Jurkat, Clone E6-1 (cell line): ENCODE data around the gene SALL4. TPM values are rescaled to one million over a fixed set of nuclear protein-coding genes. Genes with fewer than 3 reads are reported as not detected.
"Not testable (repeated sequence)": the region's sequence is repeated elsewhere in the genome, so short reads cannot be mapped to it uniquely, and the experiment has no call there.

ENCODE experiments used
- DNase-seq: peaks from one replicate; pipeline ENCODE4 v3.0.0-alpha.2; 2011; ENCODE audit warnings: low read depth, low spot score
- H3K4me3 ChIP-seq: 2 replicates; pipeline ENCODE4 v1.5.1; 2011; ENCODE audit warnings: mild to moderate bottlenecking, low read length, control low read depth, moderate library complexity
- polyA plus RNA-seq: library from polyadenylated mRNA; unstranded; fragments of >200 nt; gene quantifications from one replicate; pipeline ENCODE4 v1.2.1, GENCODE V29; 2012; ENCODE audit warnings: missing spikeins; ENCODE audit not compliant: insufficient read length, insufficient read depth

SALL4 gene
- polyA plus RNA-seq: not detected

- DNase-seq: no peak
- no peak within 1 kb of the TSS for H3K4me3 ChIP-seq
Observed at GRCh38 chr20:51802170-51802751, at the start of gene SALL4. SALL4 (minus strand) TSS chr20:51802521; CDS start chr20:51802408, 113 bp downstream.

- H3K4me3 ChIP-seq: no peak overlapping the region
- no peak for DNase-seq
Observed at GRCh38 chr20:51848346-51848745, 46.0 kb upstream of the SALL4 start.

GRCh38 chr20:51840865-51841264, 38.5 kb upstream of the SALL4 start:
- no peak overlapping the region for H3K4me3 ChIP-seq
- no peak for DNase-seq

GRCh38 chr20:51837876-51838420, 35.6 kb upstream of the SALL4 start:
- DNase-seq: no peak
- H3K4me3 ChIP-seq: no peak overlapping the region

- H3K4me3 ChIP-seq: no peak overlapping the region
- DNase-seq: no peak
Observed at GRCh38 chr20:51837436-51837835, 35.1 kb upstream of the SALL4 start.

- DNase-seq: no peak
- H3K4me3 ChIP-seq: no peak overlapping the region
Observed at GRCh38 chr20:51833326-51833725, 31.0 kb upstream of the SALL4 start.

GRCh38 chr20:51832276-51832675, 30.0 kb upstream of the SALL4 start:
- no peak for DNase-seq

DNA sequence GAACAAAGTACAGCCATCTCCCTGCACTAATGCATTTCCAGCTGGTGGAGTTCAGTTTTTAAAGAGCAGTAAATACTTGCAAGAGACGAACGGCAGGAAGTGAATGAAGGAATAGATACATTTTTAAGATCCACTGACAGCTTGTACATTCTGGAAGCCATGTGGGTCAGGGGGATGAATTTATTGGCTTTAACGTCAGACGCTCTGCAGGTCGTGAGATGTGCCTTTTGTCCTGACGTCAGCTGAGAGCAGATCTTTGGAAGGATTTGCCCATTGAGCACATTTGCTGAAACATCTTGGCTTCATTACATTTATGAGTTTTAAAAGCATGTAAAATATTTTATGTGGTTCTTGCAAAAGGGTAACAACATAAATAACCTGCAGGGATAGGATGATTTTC, 29.5 kb upstream of the SALL4 start:
- no peak overlapping the region for H3K4me3 ChIP-seq
- no peak for DNase-seq

More at GRCh38 chr20:51832276-51832675, 30.0 kb upstream of the SALL4 start:
- no peak overlapping the region for H3K4me3 ChIP-seq

DNA sequence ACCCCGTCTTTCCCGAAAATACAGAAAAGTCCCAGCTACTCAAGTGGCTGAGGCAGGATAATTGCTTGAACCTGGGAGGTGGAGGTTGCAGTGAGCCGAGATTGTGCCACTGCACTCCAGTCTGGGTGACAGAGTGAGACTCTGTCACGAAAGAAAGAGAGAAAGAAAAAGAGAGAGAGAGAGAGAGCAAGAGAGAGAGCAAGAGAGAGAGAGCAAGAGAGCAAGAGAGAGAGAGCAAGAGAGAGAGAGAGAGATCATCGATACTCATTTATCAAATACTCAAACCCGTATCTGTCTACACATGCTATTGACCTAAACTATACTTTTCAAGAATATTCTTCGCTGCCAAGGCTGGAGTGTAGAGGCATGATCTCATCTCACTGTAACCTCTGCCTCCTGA, 28.2 kb upstream of the SALL4 start:
- no peak for DNase-seq

DNA sequence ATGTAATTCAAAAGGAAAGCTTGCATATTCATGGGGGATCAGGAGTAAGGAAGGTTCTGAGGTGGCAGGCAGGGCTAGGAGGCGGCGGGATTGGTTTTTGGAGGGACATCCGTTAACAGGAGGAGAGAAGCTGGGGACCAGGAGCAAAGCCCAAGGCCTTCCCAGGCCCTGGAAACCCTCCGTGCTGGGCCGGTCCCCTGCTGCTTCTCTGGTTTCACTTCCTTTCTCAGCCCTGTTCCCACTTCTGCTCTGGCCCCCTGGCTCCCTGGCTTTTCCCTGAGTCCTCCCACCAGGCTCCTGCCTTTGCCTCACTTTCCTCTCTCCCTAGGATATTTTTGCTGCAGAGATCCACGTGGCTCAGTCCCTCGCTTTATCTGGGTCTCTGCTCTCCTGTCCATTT, 26.4 kb upstream of the SALL4 start:
- no peak for DNase-seq

More for the DNA sequence above, 28.2 kb upstream of the SALL4 start:
- no peak overlapping the region for H3K4me3 ChIP-seq

GRCh38 chr20:51826372-51826771, 24.1 kb upstream of the SALL4 start:
- no peak for DNase-seq
- no peak overlapping the region for H3K4me3 ChIP-seq

More for the DNA sequence above, 26.4 kb upstream of the SALL4 start:
- H3K4me3 ChIP-seq: no peak overlapping the region

DNA sequence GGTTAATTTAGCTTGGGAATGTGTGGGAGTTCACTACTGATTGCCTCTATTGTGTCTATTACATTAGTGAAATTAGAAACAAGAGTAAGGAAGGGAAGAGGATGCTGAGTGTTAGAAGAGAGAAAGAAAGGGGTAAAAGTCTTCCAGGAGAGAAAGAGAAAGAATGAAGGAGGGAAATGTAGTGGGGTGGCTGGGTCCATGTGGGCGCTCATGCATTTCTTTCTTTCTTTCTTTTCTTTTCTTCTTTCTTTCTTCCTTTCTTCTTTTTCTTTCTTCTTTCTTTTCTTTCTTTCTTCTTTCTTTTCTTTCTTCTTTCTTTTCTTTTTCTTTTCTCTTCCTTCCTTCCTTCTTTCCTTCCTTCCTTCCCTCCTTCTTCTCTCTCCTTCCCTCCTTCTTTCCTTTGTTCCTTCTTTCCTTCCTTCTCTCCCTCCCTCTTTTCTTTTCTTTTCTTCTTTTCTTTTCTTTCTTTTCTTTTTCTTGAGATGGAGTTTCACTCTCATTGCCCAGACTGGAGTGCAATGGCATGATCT, 16.2 kb upstream of the SALL4 start:
- DNase-seq: no peak
- H3K4me3 ChIP-seq: no peak overlapping the region

- not testable (repeated sequence) for H3K4me3 ChIP-seq, DNase-seq
Observed at GRCh38 chr20:51816856-51817255, 14.5 kb upstream of the SALL4 start.

DNA sequence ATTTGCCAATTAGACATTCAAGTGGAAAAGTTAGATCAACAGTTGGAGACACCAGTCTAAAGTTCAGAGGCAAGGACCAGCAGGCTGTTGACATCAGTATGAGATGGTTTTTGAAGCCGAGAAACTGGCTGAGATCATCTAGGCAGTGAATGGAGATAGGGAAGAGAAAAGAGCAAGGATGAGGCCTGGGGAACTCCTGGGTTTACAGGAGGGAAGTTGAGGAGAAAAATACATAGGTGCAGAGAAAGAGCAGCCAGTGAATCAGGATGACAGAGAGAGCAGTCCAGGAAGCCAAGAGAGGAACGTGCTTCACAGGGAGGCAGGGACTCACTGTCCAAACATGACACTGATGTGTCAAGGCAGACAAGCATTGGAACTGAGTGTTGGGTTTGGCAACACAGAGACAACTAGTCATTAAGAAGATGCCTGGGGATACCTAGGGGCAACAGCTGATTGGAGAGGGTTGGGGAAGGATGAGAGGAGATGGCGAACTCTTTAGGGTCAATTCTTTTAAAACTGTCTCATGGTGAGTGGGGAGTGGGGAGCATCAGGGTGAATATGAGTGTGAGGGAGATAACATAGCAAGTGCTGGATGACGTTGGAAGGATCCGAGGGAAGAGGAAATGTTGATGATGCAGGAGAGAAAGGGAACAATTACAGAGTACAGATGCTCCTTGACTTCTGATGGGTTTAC, 13.2 kb upstream of the SALL4 start:
- no peak for DNase-seq
- no peak overlapping the region for H3K4me3 ChIP-seq

- no peak for DNase-seq
- no peak overlapping the region for H3K4me3 ChIP-seq
Observed at GRCh38 chr20:51812861-51813260, 10.5 kb upstream of the SALL4 start.

GRCh38 chr20:51811514-51812128, 9.3 kb upstream of the SALL4 start:
- H3K4me3 ChIP-seq: no peak overlapping the region
- no peak for DNase-seq

GRCh38 chr20:51811042-51811355, 8.7 kb upstream of the SALL4 start:
- no peak overlapping the region for H3K4me3 ChIP-seq
- no peak for DNase-seq

DNA sequence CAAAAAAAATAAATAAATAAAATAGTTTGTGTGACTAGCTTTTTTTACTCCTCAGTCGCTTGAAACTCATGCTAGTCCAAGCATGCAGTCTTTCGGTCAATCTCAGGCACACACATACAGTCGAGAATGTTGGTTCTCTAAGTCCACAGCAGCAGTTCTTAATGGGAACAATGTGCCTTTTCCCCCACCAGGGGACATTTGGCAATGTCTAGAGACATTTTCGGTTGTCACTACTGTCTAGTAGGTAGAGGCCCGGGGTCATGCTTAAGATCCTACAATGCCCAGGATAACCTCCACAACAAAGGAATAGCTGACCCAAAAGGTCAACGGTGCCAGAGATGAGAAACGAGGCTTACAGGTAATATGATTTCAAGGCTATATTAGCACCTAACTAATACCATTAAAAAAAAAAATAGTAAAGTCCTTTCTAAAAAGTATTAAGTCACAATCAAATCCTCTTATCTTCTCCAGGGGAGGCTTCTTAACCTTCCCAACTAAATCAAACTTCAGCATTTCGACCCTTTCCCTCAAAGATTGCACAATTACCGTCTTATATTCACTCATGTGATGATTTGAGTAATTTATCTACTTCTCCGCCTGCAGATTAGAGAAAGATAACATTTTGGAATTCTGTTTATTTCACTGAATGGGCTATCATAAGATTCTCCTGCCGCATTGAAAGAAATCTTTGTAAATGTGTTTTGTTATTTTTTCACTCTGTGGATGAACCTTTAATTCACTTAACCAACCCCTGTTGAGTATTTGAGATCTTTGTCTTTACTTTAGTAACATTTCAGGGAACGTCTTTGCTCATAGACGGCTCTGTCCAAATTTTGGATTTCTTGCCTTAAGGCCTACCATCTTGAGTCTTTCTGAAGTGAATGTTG, 8.1 kb upstream of the SALL4 start:
- no peak overlapping the region for H3K4me3 ChIP-seq
- no peak for DNase-seq

GRCh38 chr20:51807720-51808250, 5.5 kb upstream of the SALL4 start:
- no peak overlapping the region for H3K4me3 ChIP-seq
- no peak for DNase-seq
